ENCODE measurements around the gene SOST.
"Not testable (repeated sequence)": the region's sequence is repeated elsewhere in the genome, so short reads cannot be mapped to it uniquely, and the experiment has no call there.

SOST gene

GRCh38 chr17:43758497-43759174, at the start of gene SOST:
TSS of gene SOST (minus strand) at chr17:43758791. CDS start at chr17:43758741, 50 bp downstream.
- DNase-seq = no peak

GRCh38 chr17:43808076-43808475, 49.5 kb upstream of the SOST start:
- DNase-seq = no peak

- DNase-seq = no peak
These were observed 46.5 kb upstream of the SOST start for GRCh38 chr17:43805117-43805516.

GRCh38 chr17:43803758-43804157, 45.2 kb upstream of the SOST start:
- no peak for DNase-seq

GRCh38 chr17:43801844-43802243, 43.3 kb upstream of the SOST start:
- no peak for DNase-seq

- DNase-seq = no peak
These were observed 42.1 kb upstream of the SOST start for GRCh38 chr17:43800736-43801135.

- DNase-seq = no peak
These were observed 40.5 kb upstream of the SOST start for GRCh38 chr17:43799047-43799446.

- not testable (repeated sequence) for DNase-seq
These were observed 39.4 kb upstream of the SOST start for GRCh38 chr17:43798024-43798423.

GRCh38 chr17:43792668-43793067, 34.1 kb upstream of the SOST start:
- DNase-seq = not testable (repeated sequence)

- DNase-seq = no peak
These were observed 33.0 kb upstream of the SOST start for GRCh38 chr17:43791589-43791988.

GRCh38 chr17:43790311-43790940, 31.8 kb upstream of the SOST start:
- no peak for DNase-seq

- DNase-seq = no peak
These were observed 30.9 kb upstream of the SOST start for GRCh38 chr17:43789482-43789881.

- DNase-seq = no peak
These were observed 29.9 kb upstream of the SOST start for GRCh38 chr17:43788540-43788939.

GRCh38 chr17:43787728-43788127, 29.1 kb upstream of the SOST start:
- no peak for DNase-seq

- DNase-seq = no peak
These were observed 26.1 kb upstream of the SOST start for GRCh38 chr17:43784628-43785101.

- no peak for DNase-seq
These were observed 25.5 kb upstream of the SOST start for GRCh38 chr17:43784068-43784467.

GRCh38 chr17:43782913-43783680, 24.5 kb upstream of the SOST start:
- DNase-seq = no peak

GRCh38 chr17:43780135-43780534, 21.5 kb upstream of the SOST start, which contains the start of gene CFAP97D1:
TSS of gene CFAP97D1 (plus strand) at chr17:43780435. CDS start at chr17:43780463, 28 bp downstream.
- no peak for DNase-seq

GRCh38 chr17:43779145-43780125, 20.8 kb upstream of the SOST start:
- peak; percentile 39 for DNase-seq

- peak; percentile 58 for DNase-seq
These were observed 19.9 kb upstream of the SOST start, which contains the start of gene DUSP3 for GRCh38 chr17:43778337-43779144. TSS of gene DUSP3 (minus strand) at chr17:43778977. CDS start at chr17:43778924, 53 bp downstream.

Measured in stimulated activated naive CD4-positive, alpha-beta T cell treated with Interleukin-2 at 50 U/mL for 16 hours (primary cell).